ENCODE measurements around the gene TTC32.

GRCh38 chr2:19883971-19884720, 17.6 kb downstream of the TTC32 start:
- TF ChIP-seq CTCF (IDR thresholded peaks at IDR 0.05) (no peak), POLR2A (IDR thresholded peaks at IDR 0.05) (no peak)

Measured in thyroid gland (tissue), 4 donors.